Activated CD8-positive, alpha-beta memory T cell treated with anti-CD3 and anti-CD28 coated beads for 36 hours (primary cell): ENCODE results near the gene GPC5. TPM values are rescaled to one million over a fixed set of nuclear protein-coding genes. Genes with fewer than 3 reads are reported as not detected.
"Not testable (repeated sequence)": the region's sequence is repeated elsewhere in the genome, so short reads cannot be mapped to it uniquely, and the experiment has no call there.

Experiments
- CTCF ChIA-PET: fragments of 350-600 bp; sonication (Branson Sonifier 250); formaldehyde crosslinking; loops from one replicate; lab custom pipeline; 2021; ENCODE audit warnings: antibody characterized with exemption; lab: Charles Lee
- POLR2A ChIA-PET: fragments of 350-600 bp; sonication (Branson Sonifier 250); formaldehyde crosslinking; loops from one replicate; lab custom pipeline; 2021; ENCODE audit warnings: antibody characterized with exemption; lab: Charles Lee
- total RNA-seq, 2 experiments: library from RNA; stranded (reverse); gene quantifications; one replicate each; pipeline ENCODE4 v1.2.3, GENCODE V29; 2021

GPC5 gene
- total RNA-seq, 2 experiments from 2014 or later: 0.15 to 0.17 TPM

- CTCF ChIA-PET: no interaction called here
- POLR2A ChIA-PET: interaction anchor here (0.9 kb wide), 1 partner anchor 19 kb away, joined by 3 read pairs; no protein-coding TSS in a partner anchor
These were observed 1114.4 kb downstream of the GPC5 start for GRCh38 chr13:92512852-92513251.

- ChIA-PET POLR2A (no interaction called here), CTCF (no interaction called here)
These were observed 1115.3 kb downstream of the GPC5 start for GRCh38 chr13:92513672-92514071.

- CTCF ChIA-PET: no interaction called here
- POLR2A ChIA-PET: no interaction called here
These were observed 1116.2 kb downstream of the GPC5 start for GRCh38 chr13:92514420-92515125.

- POLR2A ChIA-PET, CTCF ChIA-PET: not testable (repeated sequence)
These were observed 1118.5 kb downstream of the GPC5 start for GRCh38 chr13:92516878-92517277.

- POLR2A ChIA-PET, CTCF ChIA-PET: not testable (repeated sequence)
These were observed 1120.2 kb downstream of the GPC5 start for GRCh38 chr13:92518622-92519021.

- ChIA-PET POLR2A (no interaction called here), CTCF (no interaction called here)
These were observed 1131.9 kb downstream of the GPC5 start for GRCh38 chr13:92530364-92530763.

GRCh38 chr13:92535222-92536006 is 1137.0 kb downstream of the GPC5 start:
- POLR2A ChIA-PET: no interaction called here
- CTCF ChIA-PET: no interaction called here

- ChIA-PET CTCF (no interaction called here), POLR2A (no interaction called here)
These were observed 1139.0 kb downstream of the GPC5 start for GRCh38 chr13:92537471-92537870.

GRCh38 chr13:92538164-92538563 is 1139.7 kb downstream of the GPC5 start:
- ChIA-PET POLR2A (no interaction called here), CTCF (no interaction called here)

- CTCF ChIA-PET, POLR2A ChIA-PET: not testable (repeated sequence)
These were observed 1140.7 kb downstream of the GPC5 start for GRCh38 chr13:92539148-92539547.

GRCh38 chr13:92547266-92547665 is 1148.8 kb downstream of the GPC5 start:
- CTCF ChIA-PET: no interaction called here
- POLR2A ChIA-PET: no interaction called here

GRCh38 chr13:92549276-92549675 is 1150.9 kb downstream of the GPC5 start:
- ChIA-PET POLR2A (no interaction called here), CTCF (no interaction called here)

GRCh38 chr13:92553470-92554114 is 1155.2 kb downstream of the GPC5 start:
- ChIA-PET POLR2A (no interaction called here), CTCF (no interaction called here)

- ChIA-PET POLR2A (no interaction called here), CTCF (no interaction called here)
These were observed 1162.5 kb downstream of the GPC5 start for GRCh38 chr13:92560883-92561282.

GRCh38 chr13:92564942-92565341 is 1166.5 kb downstream of the GPC5 start:
- ChIA-PET CTCF (no interaction called here), POLR2A (no interaction called here)

- ChIA-PET CTCF (no interaction called here), POLR2A (no interaction called here)
These were observed 1168.3 kb downstream of the GPC5 start for GRCh38 chr13:92566767-92567166.

GRCh38 chr13:92572190-92572589 is 1173.8 kb downstream of the GPC5 start:
- ChIA-PET POLR2A (no interaction called here), CTCF (no interaction called here)

GRCh38 chr13:92573467-92574057 is 1175.1 kb downstream of the GPC5 start:
- POLR2A ChIA-PET: no interaction called here
- CTCF ChIA-PET: no interaction called here

- ChIA-PET CTCF (no interaction called here), POLR2A (no interaction called here)
These were observed 1176.1 kb downstream of the GPC5 start for GRCh38 chr13:92574499-92574898.

- POLR2A ChIA-PET: no interaction called here
- CTCF ChIA-PET: no interaction called here
These were observed 1177.4 kb downstream of the GPC5 start for GRCh38 chr13:92575777-92576176.
